HepG2 (cell line): ENCODE data around the gene RHOG. TPM values are rescaled to one million over a fixed set of nuclear protein-coding genes. Genes with fewer than 3 reads are reported as not detected.

Source experiments
- CBX1 ChIP-seq: IDR thresholded peaks from one replicate; pipeline ENCODE4 v1.6.1; 2016; ENCODE audit warnings: antibody characterized with exemption, low read depth
- CEBPB ChIP-seq: IDR thresholded peaks from 2 replicates; pipeline ENCODE4 v1.6.1; 2011; ENCODE audit warnings: low read depth, low read length, improper control_type of control experiment, borderline replicate concordance
- DNMT1 ChIP-seq: sonication (generic); formaldehyde crosslinking; IDR thresholded peaks from 2 replicates; pipeline ENCODE4 v1.5.1; 2020; ENCODE audit warnings: mild to moderate bottlenecking, missing genetic modification reagents
- EHMT2 ChIP-seq: fragments of 200-600 bp; sonication (generic); IDR thresholded peaks from 2 replicates; pipeline ENCODE4 v1.7.0; 2017; ENCODE audit warnings: antibody characterized with exemption, low read depth, low read length, borderline replicate concordance
- HDAC6 ChIP-seq: fragments of 200-600 bp; sonication (generic); IDR thresholded peaks from 2 replicates; pipeline ENCODE4 v1.7.0; 2017; ENCODE audit warnings: mild to moderate bottlenecking, antibody characterized with exemption, low read length, low read depth
- KMT2A ChIP-seq: sonication (generic); formaldehyde crosslinking; IDR thresholded peaks from 2 replicates; pipeline ENCODE4 v1.4.0; 2020; ENCODE audit warnings: missing genetic modification reagents
- LCORL ChIP-seq, 2 experiments: fragments of 450-650 bp in 1 of 2; sonication (generic) in 1 of 2; formaldehyde crosslinking in 1 of 2; IDR thresholded peaks; 2 replicates each; pipeline versions ENCODE4 v1.5.0 to v1.6.1; 2017 to 2020; ENCODE audit warnings: antibody characterized with exemption in 1 of 2, missing genetic modification reagents in 1 of 2
- MLLT10 ChIP-seq: sonication (generic); formaldehyde crosslinking; IDR thresholded peaks from 2 replicates; pipeline ENCODE4 v1.4.0; 2020; ENCODE audit warnings: missing genetic modification reagents
- RBAK ChIP-seq: sonication (generic); formaldehyde crosslinking; IDR thresholded peaks from 2 replicates; pipeline ENCODE4 v1.5.1; 2020; ENCODE audit warnings: mild to moderate bottlenecking, missing genetic modification reagents
- RBM39 ChIP-seq: fragments of 200-400 bp; formaldehyde crosslinking; IDR thresholded peaks from one replicate; pipeline ENCODE4 v1.6.1; 2018; ENCODE audit warnings: antibody characterized with exemption, mild to moderate bottlenecking, low read depth, low read length; ENCODE audit not compliant: poor library complexity, severe bottlenecking
- RFX1 ChIP-seq: fragments of 450-650 bp; IDR thresholded peaks from 2 replicates; pipeline ENCODE4 v1.6.1; 2017
- TCF12 ChIP-seq, 2 experiments: fragments of 450-650 bp in 1 of 2; sonication (generic) in 1 of 2; formaldehyde crosslinking in 1 of 2; IDR thresholded peaks; 2 replicates each; pipeline versions ENCODE4 v1.6.1 to v1.8.0; 2017 to 2022; ENCODE audit warnings: antibody characterized with exemption in 1 of 2, mild to moderate bottlenecking in 1 of 2, missing genetic modification reagents in 1 of 2, moderate library complexity in 1 of 2
- TOPORS ChIP-seq: sonication (generic); formaldehyde crosslinking; IDR thresholded peaks from 2 replicates; pipeline ENCODE4 v1.8.0; 2023; ENCODE audit warnings: mild to moderate bottlenecking, missing genetic modification reagents
- ZC3H4 ChIP-seq: sonication (generic); formaldehyde crosslinking; IDR thresholded peaks from 2 replicates; pipeline ENCODE4 v1.4.0; 2020; ENCODE audit warnings: missing genetic modification reagents, borderline replicate concordance
- ZNF232 ChIP-seq: sonication (generic); formaldehyde crosslinking; IDR thresholded peaks from 2 replicates; pipeline ENCODE4 v1.4.0; 2020; ENCODE audit warnings: missing genetic modification reagents, borderline replicate concordance
- ZNF282 ChIP-seq: fragments of 450-650 bp; IDR thresholded peaks from 2 replicates; pipeline ENCODE4 v1.6.1; 2018; ENCODE audit not compliant: partially characterized antibody
- ZNF543 ChIP-seq: sonication (generic); formaldehyde crosslinking; IDR thresholded peaks from 2 replicates; pipeline ENCODE4 v1.4.0; 2020; ENCODE audit warnings: mild to moderate bottlenecking, missing genetic modification reagents
- ZNF557 ChIP-seq: sonication (generic); formaldehyde crosslinking; IDR thresholded peaks from 2 replicates; pipeline ENCODE4 v1.4.0; 2020; ENCODE audit warnings: missing genetic modification reagents
- ZNF562 ChIP-seq: sonication (generic); formaldehyde crosslinking; IDR thresholded peaks from 2 replicates; pipeline ENCODE4 v1.8.0; 2022; ENCODE audit warnings: missing genetic modification reagents, borderline replicate concordance
- ZNF781 ChIP-seq: sonication (generic); formaldehyde crosslinking; IDR thresholded peaks from 2 replicates; pipeline ENCODE4 v1.5.1; 2020; ENCODE audit warnings: borderline replicate concordance, mild to moderate bottlenecking, missing genetic modification reagents; ENCODE audit errors: not compliant biosample characterization
- polyA plus RNA-seq, 8 experiments: library from polyadenylated mRNA; depleted of rRNA in 3 of 8; stranded (reverse) in 7 of 8; unstranded in 1 of 8; fragments of >200 nt; fragmentation: Illumina TruSeq in 4 of 8; extraction: Trizol in 4 of 8; gene quantifications; 2 replicates each; pipeline versions ENCODE4 v1.2.1 to v1.2.3, GENCODE V29; 2011 to 2016; ENCODE audit warnings: low read depth in 4 of 8, missing spikeins in 1 of 8, mixed read lengths in 1 of 8; ENCODE audit not compliant: insufficient read depth in 1 of 8
- total RNA-seq, 5 experiments: library from RNA; depleted of rRNA; stranded (reverse); fragments of >200 nt; fragmentation: Illumina TruSeq; extraction: Trizol; gene quantifications; 2 replicates each; pipeline ENCODE4 v1.2.3, GENCODE V29; 2016; ENCODE audit warnings: low read depth in 1 of 5
- TF ChIP-seq, protein P1 (sequence below): sonication (generic); formaldehyde crosslinking; IDR thresholded peaks from 2 replicates; pipeline ENCODE4 v1.5.0; 2020; ENCODE audit warnings: mild to moderate bottlenecking, missing genetic modification reagents
- TF ChIP-seq, protein P2 (sequence below): sonication (generic); formaldehyde crosslinking; IDR thresholded peaks from 2 replicates; pipeline ENCODE4 v1.5.0; 2020; ENCODE audit warnings: mild to moderate bottlenecking, missing genetic modification reagents
- TF ChIP-seq, protein P3 (sequence below): sonication (generic); formaldehyde crosslinking; IDR thresholded peaks from 2 replicates; pipeline ENCODE4 v1.8.0; 2022; ENCODE audit warnings: missing genetic modification reagents, mild to moderate bottlenecking, inconsistent platforms, borderline replicate concordance

The RHOG gene
- total and polyA plus RNA-seq, 2 of the 13 experiments (the other 11 are each of a cell fraction or from before 2014, with no cell fraction given): 7.7 to 23.4 TPM

DNA sequence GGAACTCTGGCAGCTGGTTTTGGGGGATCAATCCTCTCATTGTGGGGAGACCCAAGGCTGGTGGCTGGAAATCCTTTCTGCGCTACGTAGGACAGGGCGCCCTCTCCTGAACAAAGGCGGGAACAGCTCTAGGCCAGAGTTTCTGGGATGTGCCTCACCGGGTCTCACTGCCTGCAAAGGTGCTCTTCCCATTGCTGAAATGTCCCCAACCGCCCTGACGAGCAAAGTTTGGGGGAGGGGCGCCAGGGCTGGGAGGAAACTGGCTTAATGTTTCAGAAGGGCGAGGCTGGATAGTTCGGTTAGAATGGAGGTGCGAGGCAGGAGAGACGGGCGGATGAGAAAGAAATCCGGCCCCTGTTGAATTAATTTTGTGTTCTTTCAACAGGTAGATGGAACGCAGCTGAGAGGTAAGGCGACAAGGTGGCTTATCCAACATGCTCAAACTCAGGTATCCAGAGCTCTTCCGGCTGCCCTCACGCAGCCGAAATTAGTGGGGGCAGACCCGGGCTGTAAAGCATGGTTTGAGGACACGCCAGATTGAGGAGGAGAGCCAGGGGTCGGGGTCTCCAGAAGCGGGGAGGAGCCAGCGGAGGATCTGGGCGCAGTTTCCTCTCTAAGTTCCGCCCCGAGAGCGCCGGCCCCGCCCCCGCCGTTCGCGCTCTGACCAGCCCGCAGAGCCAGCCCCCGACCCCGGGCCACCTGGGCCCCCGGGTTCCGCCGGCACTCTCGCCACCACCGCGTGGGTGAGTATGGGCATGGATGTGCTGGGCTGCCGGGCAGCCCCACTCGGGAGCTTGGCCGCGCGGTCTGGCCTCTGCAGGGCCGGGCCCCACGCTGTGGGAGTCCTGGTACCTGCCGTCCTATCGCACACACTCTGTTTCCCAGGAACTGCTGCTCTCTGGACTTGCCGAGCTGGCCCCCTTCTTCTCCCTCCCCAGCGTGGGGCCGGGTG, 32.6 kb downstream of the RHOG start, which contains the start of gene PGAP2 (continued):
- no peak for TF ChIP-seq ZNF781 (CRISPR knock-in tag)
- TF ChIP-seq DNMT1 (CRISPR knock-in tag): no peak
- TF ChIP-seq, protein P1, sequence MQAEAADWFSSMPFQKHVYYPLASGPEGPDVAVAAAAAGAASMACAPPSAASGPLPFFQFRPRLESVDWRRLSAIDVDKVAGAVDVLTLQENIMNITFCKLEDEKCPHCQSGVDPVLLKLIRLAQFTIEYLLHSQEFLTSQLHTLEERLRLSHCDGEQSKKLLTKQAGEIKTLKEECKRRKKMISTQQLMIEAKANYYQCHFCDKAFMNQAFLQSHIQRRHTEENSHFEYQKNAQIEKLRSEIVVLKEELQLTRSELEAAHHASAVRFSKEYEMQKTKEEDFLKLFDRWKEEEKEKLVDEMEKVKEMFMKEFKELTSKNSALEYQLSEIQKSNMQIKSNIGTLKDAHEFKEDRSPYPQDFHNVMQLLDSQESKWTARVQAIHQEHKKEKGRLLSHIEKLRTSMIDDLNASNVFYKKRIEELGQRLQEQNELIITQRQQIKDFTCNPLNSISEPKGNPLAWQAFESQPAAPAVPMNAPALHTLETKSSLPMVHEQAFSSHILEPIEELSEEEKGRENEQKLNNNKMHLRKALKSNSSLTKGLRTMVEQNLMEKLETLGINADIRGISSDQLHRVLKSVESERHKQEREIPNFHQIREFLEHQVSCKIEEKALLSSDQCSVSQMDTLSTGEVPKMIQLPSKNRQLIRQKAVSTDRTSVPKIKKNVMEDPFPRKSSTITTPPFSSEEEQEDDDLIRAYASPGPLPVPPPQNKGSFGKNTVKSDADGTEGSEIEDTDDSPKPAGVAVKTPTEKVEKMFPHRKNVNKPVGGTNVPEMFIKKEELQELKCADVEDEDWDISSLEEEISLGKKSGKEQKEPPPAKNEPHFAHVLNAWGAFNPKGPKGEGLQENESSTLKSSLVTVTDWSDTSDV (CRISPR knock-in tag): no peak
- TF ChIP-seq ZNF232: no peak
- TF ChIP-seq KMT2A (CRISPR knock-in tag): no peak
- TF ChIP-seq, protein P2, sequence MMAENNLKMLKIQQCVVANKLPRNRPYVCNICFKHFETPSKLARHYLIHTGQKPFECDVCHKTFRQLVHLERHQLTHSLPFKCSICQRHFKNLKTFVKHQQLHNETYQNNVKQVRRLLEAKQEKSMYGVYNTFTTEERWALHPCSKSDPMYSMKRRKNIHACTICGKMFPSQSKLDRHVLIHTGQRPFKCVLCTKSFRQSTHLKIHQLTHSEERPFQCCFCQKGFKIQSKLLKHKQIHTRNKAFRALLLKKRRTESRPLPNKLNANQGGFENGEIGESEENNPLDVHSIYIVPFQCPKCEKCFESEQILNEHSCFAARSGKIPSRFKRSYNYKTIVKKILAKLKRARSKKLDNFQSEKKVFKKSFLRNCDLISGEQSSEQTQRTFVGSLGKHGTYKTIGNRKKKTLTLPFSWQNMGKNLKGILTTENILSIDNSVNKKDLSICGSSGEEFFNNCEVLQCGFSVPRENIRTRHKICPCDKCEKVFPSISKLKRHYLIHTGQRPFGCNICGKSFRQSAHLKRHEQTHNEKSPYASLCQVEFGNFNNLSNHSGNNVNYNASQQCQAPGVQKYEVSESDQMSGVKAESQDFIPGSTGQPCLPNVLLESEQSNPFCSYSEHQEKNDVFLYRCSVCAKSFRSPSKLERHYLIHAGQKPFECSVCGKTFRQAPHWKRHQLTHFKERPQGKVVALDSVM (CRISPR knock-in tag): no peak
- no peak for TF ChIP-seq ZNF562 (CRISPR knock-in tag)
- no peak for TF ChIP-seq MLLT10 (CRISPR knock-in tag)
- no peak for TF ChIP-seq RFX1
- no peak for TF ChIP-seq TOPORS
- no peak for TF ChIP-seq HDAC6
- no peak for TF ChIP-seq ZNF557 (CRISPR knock-in tag)
- no peak for TF ChIP-seq ZC3H4 (CRISPR knock-in tag)
- TF ChIP-seq RBM39: no peak
- TF ChIP-seq EHMT2: no peak
- no peak for TF ChIP-seq TCF12 (IDR thresholded peaks at IDR 0.05)
- no peak for TF ChIP-seq TCF12 (CRISPR knock-in tag; IDR thresholded peaks at IDR 0.05)
- TF ChIP-seq, protein P3, sequence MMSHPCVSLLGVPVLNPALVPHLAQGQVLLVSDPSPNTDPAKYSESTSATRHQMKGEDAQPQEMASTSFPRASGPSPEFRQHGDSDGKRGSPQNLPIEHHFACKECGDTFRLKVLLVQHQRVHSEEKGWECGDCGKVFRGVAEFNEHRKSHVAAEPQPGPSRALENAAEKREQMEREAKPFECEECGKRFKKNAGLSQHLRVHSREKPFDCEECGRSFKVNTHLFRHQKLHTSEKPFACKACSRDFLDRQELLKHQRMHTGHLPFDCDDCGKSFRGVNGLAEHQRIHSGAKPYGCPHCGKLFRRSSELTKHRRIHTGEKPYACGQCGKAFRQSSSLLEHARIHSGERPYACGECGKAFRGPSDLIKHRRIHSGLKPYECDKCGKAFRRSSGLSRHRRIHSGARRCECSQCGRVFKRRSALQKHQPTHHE (CRISPR knock-in tag): no peak
- TF ChIP-seq LCORL (IDR thresholded peaks at IDR 0.05): no peak
- TF ChIP-seq LCORL (CRISPR knock-in tag; IDR thresholded peaks at IDR 0.05): 0 out of 2 replicates have a peak, but pooled peaks have one; percentile 12
- TF ChIP-seq ZNF543 (CRISPR knock-in tag): no peak
- no peak for TF ChIP-seq CEBPB
- no peak for TF ChIP-seq ZNF282
- TF ChIP-seq CBX1: no peak
- 0 out of 2 replicates have a peak, but pooled peaks have one; percentile 59 for TF ChIP-seq RBAK (CRISPR knock-in tag)
